GM21737 (cell line): Measurements from ENCODE around the gene MIS12.

ENCODE experiments used
- ATAC-seq: cut with Tn5 transposase; IDR thresholded peaks from one replicate; pipeline ENCODE4 v1.9.1; 2021; ENCODE audit warnings: mild to moderate bottlenecking, moderate library complexity; ENCODE audit not compliant: unreplicated experiment

Gene MIS12

GRCh38 chr17:5499476-5500231 is 13.3 kb downstream of the MIS12 start:
- ATAC-seq: no peak

DNA sequence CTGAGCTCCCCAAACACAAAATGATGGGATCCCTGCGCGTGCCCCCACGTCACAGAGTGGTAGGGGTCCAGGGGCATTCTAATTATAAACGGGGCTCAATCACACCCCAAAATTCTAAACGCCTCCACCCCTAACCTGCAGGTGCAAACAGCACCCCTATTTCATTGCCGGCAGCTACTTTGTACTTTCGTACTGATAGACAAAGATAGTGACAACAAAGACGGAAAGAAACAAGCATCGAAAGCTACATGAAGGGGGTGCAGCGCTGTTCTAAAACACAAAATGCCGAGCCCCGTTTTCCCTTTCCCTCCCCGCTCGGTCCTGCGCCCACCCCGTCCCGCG is 13.9 kb downstream of the MIS12 start:
- no peak for ATAC-seq

DNA sequence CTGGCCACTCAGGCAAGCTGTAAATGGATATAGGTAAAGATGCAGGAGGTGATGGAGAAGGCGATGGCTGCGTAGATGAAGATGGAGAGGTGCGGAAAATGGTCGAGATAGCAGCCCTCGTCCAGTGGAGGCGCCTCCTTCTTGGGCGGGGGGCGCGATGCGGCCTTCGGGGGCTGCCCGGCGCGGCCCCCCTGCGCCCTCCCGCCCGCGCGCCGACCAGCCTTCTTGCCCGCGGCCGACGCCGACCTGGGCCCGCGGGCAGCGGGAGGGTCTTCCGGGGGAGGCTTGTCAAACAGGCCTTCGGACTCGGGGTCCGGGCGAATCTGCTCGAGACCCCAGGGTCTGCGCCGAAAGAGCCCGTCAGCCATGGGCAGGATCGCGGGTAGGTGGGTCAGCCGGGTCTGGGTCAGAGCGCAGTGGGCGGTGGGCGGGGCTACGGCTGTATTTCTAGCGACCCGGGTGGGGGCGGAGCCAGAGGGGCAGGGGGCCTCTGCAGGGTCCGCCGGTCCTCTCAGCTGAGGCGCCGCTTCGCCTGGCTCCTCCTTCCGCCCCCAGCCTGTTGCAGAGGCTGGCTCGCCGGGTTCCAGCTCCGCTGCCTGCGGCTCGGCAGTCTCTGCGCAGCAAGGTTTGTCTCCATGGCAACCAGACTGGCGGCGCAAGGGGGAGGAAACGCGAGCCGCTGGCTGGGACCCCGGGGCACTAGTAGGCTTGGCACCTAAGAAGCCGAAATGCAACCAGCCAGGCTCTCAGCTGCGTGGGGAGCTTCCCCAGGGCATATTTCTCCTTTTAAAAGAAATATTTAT is 14.4 kb downstream of the MIS12 start:
- peak; percentile 47 for ATAC-seq

- ATAC-seq: no peak
Observed at GRCh38 chr17:5501685-5502084, 15.3 kb downstream of the MIS12 start.

DNA sequence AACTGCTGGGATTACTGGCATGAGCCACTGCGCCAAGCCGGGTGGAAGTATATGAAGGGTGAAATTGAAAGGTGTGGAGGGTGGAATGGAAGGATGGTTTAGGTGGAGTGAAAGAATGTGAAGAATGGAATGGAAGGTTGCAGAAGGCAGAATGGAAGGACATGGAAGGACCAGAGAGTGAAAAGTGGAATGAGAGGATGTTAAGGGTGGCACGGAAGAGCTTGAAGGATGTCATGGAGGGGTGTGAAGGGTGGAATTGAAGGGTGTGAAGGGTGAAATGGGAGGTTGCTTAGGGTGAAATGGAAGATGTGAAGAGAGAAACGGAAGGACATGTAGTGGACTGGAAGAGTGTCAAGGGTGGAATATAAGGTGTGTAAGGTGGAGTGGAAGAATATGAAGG is 16.2 kb downstream of the MIS12 start:
- ATAC-seq: no peak

GRCh38 chr17:5506307-5506706 is 19.9 kb downstream of the MIS12 start:
- no peak for ATAC-seq

- ATAC-seq: no peak
Observed at GRCh38 chr17:5508810-5509209, 22.4 kb downstream of the MIS12 start.

DNA sequence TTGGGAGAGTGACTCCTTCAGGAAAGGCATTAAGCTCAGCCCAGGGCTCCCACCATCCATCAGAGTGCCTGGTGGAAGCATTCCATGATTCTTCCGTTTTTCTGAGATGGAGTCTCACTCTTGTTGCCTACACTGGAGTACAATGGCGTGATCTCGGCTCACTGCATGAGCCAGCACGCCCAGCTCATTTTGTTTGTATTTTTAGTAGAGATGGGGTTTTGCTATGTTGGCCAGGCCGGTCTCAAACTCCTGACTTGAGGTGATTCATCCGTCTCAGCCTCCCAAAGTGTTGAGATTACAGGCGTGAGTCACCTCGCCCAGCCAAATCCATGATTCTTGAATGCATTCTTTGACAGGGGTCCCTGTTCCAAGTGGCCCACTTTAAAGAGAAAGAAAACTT is 23.1 kb downstream of the MIS12 start:
- ATAC-seq: no peak

DNA sequence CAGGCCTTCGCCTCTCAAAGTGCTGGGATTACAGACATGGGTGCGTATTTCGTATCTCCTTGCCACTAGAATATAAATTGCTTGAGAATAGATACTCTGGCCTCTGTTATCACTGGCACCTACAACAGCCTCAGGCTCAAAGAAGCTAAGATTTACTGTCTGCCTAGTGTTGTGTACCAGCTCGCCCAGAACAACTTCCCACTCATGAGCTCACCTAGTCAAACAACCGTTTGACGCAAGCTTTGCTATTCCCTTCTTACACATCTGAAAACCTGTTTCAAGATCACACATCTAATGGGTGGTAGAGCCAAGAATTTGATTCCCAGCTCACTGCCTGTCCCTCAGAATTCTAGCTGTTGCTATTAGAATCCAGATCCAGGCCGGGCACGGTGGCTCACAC is 24.4 kb downstream of the MIS12 start:
- no peak for ATAC-seq

DNA sequence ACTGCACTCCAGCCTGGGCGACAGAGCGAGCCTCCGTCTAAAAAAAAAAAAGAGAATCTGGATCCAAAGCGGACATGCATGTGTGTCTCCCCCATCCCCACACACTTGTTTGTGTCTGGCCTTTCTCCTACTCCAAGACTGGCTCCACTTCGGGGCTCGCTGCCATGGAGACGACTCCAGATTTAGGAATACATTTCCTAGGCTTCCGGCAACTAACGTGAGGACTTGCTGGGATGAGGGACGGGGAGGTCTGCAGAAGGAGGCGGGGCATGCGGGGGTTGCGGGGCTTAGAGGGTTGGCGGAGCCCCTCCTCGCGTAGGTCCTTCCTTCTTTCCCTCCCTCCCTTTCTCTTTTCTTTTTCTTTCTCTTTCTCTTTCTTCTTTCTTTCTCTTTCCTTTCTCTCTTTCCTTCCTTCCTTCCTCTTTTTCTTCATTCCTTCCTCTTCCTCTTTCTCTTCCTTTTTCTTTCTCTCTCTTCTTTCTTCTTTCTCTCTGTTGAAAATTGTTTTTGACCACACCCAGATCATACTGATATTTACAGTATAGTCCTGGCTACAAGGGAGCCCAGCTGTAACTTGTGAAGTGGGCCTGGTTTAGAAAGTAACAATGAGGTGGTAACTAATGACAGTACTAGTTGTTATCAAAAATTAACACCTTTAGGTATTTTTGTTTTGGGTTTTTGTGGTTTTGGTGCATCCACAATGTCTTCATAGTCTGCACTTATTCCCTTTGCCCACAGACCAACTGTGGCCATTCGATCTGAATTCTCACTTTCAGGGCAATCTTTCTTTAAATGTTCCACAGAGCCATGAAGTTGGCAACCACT is 25.2 kb downstream of the MIS12 start:
- no peak for ATAC-seq

- no peak for ATAC-seq
Observed at GRCh38 chr17:5513628-5514027, 27.3 kb downstream of the MIS12 start.

DNA sequence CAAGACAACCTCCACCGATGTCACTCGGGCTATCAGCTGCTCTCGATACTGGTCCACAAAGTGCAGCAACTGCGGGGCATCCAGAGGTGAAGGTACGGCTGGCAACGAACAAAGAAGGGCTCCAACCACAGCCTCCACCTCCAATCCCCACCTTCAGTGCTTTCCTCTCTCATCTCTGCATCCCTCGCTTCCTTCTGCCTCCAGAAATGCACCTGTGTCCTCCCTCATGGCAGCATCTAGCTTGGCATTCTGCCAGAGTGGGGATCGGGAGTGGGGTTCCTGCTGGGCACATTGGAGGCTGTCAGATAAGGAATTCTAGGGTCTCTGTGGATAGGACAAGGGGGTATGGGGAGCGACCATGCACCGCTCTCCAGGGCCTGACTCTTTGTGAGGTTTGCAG is 28.6 kb downstream of the MIS12 start:
- no peak for ATAC-seq

DNA sequence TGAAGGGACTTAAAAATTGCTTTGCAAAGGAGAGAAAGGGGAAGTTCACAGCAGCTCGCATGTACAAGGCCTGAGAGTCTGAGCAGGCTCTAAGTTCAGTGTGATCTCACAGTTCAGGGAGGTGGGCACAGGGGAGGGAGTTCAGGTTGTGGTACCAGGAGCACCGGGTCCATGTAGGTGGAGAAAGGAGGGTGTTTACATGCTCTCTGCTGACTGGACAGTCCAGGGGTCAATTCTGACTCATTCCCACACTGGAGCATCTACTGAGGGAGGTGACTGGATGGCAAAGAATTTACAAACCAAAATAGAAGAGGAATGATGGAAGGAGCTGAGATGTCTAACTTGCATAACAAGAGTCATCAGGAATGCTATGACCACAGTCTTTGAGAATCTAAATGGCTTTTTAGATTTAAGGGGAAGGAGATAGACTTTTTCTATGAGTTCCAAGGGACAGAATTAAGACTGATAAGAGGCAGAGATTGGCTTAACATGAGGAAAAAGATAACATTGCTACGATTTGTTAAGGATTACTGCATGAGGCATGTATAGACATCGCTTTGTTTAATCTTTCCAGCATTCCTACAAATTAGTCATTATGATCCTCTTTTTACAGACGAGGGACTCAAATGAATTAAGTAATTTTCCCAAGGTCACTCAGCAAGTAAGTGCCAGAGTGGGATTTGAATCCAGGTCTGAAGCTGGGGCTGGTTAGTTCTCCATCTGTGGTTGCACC is 29.9 kb downstream of the MIS12 start:
- no peak for ATAC-seq

- no peak for ATAC-seq
Observed at GRCh38 chr17:5522476-5522875, 36.1 kb downstream of the MIS12 start.

- no peak for ATAC-seq
Observed at GRCh38 chr17:5523249-5523648, 36.9 kb downstream of the MIS12 start.

DNA sequence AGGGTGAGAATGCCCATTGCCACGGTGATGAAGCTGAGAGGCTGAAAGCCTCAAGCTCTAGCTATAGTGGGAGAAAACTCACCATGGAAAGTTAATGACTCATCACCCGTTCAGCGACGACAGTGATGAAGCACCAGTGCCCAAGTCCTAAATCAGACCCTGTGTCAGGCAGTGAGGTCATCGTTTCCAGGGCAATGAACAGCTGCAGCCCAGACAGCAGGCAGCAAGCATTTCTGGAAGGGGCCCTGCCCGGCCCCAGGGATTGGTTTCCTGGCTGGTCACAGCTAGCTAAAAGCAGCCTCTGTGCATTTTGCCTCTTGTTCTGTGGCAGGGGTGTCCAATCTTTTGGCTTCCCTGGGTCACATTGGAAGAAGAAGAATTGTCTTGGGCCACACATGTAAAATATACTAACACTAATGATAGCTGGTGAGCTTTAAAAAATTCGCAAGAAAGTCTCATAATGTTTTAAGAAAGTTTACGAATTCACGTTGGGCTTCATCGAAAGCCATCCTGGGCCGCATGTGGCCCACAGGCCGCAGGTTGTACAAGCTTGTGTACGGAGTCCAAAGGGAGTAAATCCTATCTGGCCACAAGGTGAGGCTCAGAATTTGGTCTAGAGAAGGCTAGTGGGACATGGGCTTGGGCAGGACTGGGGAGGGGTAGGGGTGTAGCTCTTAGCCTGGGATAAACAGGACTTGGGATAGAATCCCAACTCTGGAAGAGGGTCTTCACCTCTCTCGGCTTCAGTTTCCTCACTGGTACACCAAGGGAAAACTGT is 40.6 kb downstream of the MIS12 start:
- no peak for ATAC-seq

DNA sequence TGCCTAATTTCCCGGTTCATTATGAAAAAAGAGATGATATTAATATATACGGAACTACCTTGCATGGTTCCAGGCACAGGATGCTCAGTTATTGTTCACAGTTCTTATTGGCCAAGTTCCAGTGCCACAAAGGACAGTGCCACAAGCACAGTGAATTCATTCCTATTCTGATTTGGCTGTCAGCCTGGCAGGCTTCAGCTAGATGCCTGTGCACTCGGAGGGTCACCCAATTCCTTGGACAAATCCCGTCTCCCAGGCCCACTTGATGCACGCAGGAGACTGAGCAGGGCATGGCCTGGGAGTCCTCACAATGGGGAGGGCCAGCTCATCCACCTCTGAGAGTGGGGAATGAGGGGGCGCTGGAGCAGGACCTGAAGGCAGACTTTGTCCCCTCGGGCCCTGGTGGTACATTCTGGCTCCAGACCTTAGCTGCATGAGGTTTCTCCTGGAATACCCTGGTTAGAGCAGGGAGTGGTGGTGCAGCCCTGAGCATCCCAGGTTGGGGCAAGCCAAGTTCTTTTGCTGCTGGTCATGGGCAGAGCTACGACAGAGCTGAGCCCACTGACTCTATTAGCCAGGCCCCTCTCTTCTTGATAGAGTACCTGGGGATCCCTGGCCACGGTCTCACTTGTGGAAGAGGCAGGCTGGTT is 41.4 kb downstream of the MIS12 start:
- no peak for ATAC-seq

DNA sequence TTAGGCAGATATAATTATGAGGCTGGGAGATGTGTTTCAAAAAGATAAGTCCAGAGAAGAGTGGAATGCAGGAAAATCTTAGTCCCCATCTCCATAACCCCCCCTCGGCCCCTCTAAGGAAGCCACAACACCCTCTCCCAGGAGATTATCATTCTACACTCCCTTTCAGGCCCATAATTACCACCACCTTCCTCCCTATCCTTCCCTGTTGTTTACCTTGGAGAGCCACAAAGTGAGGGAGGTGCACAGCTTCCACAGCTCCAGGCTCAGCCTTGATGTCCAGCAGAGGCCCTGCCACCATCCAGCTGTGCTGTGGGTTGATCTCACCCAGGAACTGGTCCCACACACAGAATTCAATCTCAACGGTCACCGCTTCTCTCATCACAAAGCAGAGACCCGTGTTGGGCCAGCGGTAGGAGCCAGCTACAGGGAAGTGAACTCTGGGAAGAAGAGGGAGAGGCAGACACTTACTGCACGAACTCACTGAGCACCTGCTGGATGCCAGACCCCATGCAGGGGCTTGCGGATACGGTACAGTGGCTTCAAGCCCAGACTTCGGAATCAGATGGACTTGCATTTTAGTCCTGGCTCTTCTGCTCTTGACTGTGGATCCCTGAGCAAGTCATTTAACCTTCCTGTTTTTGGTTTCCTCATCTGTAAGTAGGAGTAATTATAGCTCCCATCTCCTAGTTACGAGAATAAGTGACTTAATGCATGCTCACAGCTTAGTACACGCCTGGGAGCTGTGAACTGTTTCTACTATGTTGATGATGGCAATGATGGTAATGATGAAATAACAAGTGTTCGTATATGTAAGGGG is 44.1 kb downstream of the MIS12 start:
- ATAC-seq: no peak

DNA sequence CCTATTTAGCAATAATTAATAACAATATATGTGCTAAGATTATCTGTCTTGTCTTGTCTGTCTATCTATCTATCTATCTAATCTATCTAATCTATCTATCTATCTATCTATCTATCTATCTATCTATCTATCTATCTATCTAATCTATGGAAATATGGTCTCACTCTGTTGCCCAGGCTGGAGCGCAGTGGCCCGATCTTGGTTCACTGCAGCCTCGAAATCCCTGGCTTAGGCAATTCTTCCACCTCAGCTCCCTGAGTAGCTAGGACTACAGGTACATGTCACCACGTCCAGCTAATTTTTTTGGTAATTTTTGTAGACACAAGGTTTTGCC is 44.7 kb downstream of the MIS12 start:
- ATAC-seq: no peak
